Bone marrow (tissue), 2 donors: ENCODE data around the gene RECQL.

Source experiments
- DNase-seq, 2 donors: peaks; one replicate each; lab custom pipeline; 2025; lab: John Stamatoyannopoulos, UW

The RECQL gene, protein sequence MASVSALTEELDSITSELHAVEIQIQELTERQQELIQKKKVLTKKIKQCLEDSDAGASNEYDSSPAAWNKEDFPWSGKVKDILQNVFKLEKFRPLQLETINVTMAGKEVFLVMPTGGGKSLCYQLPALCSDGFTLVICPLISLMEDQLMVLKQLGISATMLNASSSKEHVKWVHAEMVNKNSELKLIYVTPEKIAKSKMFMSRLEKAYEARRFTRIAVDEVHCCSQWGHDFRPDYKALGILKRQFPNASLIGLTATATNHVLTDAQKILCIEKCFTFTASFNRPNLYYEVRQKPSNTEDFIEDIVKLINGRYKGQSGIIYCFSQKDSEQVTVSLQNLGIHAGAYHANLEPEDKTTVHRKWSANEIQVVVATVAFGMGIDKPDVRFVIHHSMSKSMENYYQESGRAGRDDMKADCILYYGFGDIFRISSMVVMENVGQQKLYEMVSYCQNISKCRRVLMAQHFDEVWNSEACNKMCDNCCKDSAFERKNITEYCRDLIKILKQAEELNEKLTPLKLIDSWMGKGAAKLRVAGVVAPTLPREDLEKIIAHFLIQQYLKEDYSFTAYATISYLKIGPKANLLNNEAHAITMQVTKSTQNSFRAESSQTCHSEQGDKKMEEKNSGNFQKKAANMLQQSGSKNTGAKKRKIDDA

DNA sequence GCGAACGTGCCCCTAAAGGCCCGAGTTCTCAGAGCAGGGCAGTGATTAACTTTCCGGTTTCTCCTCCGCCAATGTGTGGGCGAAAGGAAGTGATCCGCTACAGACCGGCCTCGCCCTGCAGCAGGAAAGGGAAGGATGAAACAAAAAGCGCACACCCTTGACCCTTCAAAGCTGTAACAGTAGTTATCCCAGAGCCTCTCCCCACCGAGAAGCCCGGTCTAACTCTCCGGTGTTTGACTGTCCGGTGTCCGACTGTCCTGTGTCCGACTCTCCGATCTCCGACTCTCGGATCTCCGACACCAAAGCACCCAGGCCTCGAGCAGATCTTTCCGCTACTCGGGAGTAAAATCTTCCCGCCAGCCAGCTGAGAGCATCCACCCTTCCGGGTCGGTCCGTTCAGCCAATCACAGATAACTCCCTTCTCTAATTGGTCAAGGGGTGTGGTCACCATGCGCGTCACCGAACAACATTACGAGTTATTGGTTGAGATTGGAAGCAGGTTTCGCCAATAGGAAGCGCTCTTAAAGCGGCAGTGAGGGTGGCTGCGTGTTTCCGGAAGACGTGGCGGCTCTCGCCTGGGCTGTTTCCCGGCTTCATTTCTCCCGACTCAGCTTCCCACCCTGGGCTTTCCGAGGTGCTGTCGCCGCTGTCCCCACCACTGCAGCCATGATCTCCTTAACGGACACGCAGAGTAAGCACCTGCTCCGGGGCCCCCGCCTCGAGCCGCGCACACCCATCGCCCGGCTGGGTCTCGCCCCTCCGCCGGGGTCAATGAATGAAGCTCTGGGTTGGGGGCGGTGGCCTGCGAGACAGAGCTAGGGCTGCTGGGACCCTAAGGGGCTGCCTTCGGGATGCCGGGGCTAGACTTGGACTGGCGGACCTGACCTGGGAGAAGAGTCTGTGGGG lies at the start of gene RECQL, which contains the start of gene GOLT1B:
Gene RECQL, minus strand, starts transcription at position 378 of the 906 bp plus-strand sequence. CDS start 2,065 bp downstream, outside the sequence.
Gene GOLT1B, plus strand, starts transcription at position 532 of the 906 bp plus-strand sequence. Its CDS starts 135 bp downstream, at position 667.
- peak; percentile 79 to 99 for DNase-seq

DNA sequence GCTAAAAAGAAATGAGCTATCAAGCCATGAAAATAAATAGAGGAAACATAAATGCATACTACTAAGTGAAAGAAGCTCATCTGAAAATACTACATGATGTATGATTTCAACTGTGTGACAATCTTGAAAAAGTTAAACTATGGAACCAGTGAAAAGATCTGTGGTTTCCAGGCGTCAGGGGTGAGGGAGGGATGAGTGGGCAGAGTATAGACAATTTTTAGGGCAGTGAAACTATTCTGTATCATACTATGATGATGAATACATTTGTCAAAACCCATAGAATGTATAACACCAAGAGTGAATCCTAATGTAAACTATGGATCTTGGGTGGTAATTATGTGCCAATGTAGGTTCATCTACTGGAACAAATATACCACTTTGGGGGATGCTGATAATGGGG lies 46.0 kb upstream of the RECQL start:
- no peak for DNase-seq

DNA sequence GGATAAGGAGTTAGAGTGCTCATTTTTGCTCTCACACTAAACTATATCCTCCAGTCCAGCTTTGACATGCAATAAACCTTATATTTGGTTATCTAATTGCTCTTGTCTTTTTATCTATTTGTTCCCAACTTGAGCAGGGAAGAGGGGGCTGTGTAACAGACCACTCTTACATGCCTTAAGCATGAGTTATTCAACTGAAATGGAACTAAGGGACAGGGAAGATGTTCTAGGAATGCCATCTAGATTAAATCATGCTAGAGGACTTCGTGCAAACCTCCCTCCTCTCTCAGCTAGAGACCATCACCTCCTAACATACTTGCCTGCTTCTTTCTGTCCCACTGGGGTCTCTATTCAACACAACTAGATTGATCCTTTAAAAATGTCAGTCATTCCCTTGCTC lies 45.3 kb upstream of the RECQL start:
- no peak for DNase-seq

DNA sequence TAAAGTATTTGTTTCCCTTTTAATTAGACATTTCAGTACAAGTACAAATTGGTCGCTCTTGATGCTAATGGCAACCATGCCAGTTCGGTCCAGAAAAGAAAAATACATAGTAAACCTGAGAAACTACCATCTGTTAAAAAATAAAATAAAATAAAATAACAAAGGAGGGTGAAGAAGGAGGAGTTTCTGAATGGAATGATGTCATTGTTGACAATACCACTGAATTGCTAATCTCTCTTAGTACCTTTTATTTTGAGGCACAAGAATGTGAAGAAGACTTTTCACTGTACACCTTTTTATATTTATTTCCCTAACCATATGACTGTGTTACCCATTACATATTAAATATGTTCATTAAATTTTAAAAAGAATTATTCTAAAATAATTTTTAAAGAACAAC lies 44.1 kb upstream of the RECQL start:
- no peak for DNase-seq

DNA sequence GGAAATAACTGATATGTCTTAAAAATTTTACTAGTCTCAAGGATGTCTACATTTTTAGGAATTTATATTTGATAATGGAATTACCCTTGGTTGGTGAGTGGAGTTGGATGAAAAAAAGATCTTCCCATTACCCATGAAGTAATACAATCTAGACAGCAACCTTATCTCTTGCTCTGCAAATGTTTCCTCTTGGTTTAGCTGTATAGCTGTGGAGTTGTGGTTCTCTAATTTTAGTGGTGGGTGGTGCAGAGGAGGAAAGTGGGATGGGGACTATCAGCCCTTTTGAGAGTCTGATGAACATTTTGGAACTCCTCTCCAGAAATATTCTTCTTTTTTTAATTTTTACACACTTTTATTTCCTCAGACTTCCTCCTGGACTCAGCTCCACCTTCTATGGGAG lies 41.7 kb upstream of the RECQL start:
- no peak for DNase-seq

DNA sequence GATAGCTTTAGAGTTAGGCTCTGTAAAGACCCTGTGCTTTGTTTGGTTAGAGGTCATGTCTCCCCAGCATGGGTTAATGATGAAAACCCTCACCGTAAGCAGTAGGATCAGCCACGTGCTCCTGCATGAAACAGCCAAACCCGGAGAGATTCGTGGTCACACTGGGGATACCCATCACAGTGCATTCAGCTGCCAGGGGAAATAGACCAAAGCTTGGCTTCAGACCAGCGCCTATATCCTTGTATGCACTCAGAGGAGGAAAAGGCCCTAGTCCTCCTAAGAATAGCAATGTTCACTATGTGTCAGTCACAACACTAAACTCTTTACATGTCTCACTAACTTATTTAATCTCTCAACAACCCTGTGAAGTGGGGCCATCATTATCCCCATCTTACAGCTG lies 41.0 kb upstream of the RECQL start:
- DNase-seq: no peak

DNA sequence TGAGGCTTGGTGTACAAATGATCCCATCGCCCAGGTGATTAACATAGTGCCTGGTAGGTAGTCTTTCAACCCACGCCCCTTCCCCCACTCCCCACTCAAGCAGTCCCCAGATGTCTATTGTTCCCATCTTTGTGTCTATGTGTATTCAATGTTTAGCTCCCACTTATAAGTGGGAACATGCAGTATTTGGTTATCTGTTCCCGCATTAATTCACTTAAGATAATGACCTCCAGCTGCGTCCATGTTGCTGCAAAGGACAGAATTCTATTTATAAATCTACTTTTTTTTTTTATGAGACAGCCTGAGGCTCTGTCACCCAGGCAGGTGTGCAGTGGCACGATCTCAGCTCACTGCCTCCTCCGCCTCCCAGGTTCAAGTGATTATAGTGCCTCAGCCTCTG lies 40.3 kb upstream of the RECQL start:
- DNase-seq: no peak

DNA sequence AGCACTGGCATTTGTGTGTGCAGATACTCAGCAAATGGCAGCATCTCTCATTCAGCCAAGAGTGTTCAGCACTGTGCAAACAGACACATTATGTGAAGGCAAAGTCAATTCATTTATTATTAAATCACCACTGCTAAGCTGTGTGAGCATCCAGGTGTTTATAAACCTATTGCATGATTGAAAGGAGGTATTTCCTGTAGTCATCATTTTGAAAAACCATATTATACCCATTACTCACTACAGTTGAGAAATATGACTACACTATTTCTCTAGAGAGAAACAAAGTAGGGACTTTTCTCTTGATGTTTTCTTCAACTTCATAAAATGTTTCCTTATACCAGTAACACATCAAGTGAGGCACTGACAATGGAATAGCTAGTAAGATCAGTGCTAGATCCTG lies 38.4 kb upstream of the RECQL start:
- no peak for DNase-seq

DNA sequence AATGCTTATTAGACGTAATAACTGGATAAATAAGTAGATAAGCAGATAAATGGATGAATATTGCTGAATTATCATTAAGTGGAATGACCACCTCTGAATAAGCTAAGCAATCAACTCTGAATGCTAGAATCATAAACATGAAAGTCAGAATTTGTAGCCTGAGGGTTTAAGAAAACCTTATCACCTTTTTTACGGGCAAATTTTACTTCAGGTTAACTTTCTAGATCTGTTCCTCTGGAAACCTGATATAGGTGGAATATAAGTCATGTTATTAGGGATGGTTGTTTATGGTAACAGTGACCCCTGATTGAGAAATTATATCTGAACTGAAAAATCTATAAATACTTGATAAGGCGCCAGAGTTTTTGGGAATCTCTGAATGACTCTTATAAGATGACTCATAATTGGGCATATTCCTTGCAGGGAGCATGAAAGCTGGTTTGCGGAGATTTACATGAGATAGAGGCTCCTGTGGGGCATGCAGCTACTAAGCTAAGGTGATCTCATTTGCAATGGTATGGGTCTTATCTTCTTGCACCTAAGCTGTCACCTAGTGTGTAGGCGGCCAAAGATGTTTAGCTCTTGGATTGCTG lies 36.7 kb upstream of the RECQL start:
- DNase-seq: no peak

DNA sequence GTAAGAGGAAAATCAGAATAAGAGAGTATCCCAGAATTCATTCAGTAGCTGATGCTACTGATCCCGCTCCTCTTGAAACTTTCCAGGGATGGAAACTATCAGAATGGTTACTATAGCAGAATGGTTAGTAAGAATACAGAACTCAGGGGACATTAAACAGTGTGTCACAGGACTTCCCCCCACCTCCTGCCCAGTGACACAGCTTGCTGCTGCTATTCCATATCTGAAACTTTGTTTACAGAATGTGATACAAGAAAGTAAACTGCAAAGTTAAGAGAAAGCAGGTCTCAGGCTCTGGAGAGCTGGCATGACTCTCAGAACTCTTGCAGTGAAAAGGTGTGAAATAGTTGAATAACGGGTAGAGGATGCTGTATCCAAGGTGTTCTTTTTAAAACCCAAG lies 28.0 kb upstream of the RECQL start:
- no peak for DNase-seq

DNA sequence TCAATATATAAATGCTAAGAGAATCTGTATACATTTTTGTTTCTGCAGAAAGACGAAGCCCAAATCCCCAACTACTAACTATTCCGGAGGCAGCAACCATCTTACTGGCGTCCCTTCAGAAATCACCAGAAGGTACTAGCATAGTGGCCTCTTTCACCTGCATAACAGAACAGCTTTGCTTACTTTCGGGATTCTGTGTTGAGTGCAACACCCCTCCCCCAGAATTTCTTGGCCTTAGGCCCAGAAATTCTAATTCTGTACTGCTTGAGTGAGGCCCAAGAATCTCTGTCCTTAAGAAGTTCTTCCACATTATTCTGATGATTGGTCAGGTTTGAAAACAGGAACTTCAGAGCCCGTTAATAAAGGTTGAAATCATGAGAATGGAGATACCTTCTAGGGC lies 27.5 kb upstream of the RECQL start:
- DNase-seq: no peak

DNA sequence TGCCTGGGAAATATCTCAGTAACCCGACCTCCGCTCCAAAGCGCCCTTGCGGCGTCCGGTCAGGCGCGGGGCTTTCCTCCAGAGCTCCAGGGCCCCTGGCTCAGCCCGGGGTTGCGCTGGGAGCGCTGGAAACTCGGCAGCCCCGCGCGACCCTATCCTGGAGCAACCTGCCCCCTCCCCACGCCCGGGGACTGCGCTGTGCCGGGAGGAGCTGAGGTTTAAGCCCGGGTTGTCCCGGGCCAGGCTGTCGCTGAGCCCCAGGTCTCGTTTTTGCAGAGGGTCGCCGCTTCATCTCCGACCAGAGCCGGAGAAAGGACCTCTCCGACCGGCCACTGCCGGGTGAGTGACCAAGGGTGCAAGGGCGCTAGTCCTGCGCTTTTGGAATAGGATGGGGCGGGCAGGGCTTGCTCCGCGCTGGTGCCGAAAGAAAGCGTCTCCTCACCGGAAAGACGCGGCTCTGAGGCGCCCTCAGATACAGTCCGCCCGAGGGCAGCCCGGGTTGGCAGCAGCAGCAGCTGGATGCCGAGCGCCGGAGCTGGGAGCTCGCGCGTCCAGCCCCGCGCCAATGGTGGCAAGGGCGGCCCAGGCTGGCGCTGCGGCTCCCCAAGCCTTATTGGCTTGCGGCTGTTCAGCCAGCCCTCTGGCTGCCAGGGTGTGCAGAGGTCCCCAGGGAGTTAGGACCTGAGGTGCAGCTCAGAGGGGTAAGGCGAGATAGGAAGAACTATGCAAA lies 26.2 kb upstream of the RECQL start:
- peak in 1 of 2 donors; percentile 23 for DNase-seq

DNA sequence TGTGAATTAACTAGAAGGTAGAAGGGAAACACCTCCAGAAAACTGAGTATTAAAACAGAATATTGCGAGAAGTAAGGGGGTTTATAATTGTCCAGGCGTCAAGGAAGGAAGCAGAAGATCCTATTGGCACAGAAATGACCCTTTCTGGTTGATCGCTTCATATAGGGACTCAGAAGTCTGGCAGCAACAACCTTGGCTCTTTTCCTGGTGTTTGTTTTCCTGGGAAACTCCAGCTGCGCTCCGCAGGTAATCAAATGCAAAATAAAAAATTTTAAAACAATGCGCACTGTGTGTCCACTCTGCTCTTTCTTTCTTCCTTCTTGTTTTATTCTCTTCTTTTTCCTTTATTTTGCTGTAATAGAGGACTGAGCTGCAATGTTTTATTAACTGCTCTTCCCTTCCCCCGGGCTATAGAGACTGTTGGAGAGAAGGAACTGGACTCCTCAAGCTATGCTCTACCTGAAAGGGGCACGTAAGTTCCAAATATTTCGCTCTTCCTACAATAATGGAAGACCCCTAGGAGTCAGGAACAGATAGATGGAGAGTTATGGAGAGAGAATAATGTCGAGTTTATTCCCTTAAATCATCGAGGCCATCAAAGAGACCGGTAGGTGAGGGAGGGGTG lies 25.4 kb upstream of the RECQL start:
- DNase-seq: no peak

DNA sequence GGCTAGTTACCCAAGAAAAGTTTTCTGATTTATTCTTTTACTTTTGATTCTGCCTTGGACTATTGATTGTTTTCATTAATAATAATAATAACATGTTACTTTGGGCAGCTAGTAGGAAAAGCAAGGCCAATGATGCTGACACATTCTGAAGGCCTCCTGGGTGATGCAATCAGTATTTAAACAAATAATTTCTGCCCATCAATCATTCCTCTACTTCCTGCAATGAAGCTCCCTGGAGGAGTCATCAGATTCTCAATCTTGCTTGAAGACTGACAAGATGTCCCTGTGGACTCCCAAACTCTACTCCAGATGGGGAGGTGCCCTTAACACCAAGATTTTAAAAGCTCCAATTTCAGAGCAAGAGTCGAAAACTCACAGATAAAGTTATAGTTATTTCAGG lies 24.6 kb upstream of the RECQL start, which contains the start of gene SPX:
Gene SPX, plus strand, starts transcription at position 244 of the 400 bp plus-strand sequence. CDS start 177 bp downstream, outside the sequence.
- no peak for DNase-seq

DNA sequence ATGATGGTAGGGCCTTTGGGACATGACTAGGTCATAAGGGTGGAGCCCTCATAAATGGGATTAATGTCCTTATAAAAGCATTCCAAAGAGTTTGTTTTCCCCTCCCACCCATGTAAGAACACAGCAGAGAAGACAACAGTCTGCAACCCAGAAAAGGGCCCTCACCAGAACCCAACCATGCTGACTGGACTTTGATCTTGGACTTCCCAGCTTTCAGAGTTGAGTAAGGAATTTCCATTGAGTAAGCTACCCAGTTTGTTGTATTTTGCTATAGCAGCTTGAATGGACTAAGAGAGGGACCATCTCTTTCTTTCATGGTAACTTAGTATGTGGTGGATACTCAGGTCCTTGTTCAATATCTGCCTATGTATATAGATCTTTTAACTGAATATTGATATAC lies 21.7 kb upstream of the RECQL start:
- no peak for DNase-seq

DNA sequence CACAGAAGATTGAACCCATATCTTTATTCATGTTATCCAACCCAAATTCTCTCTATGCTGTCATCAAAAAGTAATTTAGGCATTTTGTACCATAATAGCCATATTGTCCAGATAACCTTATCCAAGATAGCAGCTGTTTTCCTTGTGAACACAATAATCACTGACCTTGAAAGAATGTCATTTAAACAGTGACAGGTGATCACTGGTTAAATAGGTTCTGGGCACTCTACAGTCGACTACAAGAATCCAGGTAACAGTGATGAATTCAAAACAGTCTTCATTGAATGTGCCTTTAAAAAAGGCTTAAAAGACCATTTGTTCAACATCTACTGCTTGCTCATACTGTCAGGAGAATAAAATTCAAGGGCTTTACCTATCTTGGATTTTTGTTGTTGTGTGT lies 20.1 kb upstream of the RECQL start:
- no peak for DNase-seq

DNA sequence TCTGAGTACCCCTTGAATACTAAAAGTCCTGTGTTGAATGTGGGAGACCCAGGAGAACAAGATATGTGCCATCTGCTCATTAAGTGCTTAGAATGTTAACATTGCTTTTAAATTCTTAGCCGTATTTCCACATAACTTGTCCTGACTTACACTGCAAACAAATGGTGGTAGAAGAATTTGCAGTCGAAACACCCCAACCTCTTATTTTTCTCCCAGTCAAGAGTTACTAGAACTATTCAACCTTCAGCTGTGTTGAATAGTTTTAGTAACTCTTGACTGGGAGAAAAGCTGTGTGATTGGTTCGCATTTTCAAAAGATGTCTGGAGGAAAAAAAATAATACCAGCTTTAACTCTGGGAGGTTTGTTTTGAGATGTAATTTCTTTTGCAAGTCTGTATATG lies 17.0 kb upstream of the RECQL start:
- no peak for DNase-seq

DNA sequence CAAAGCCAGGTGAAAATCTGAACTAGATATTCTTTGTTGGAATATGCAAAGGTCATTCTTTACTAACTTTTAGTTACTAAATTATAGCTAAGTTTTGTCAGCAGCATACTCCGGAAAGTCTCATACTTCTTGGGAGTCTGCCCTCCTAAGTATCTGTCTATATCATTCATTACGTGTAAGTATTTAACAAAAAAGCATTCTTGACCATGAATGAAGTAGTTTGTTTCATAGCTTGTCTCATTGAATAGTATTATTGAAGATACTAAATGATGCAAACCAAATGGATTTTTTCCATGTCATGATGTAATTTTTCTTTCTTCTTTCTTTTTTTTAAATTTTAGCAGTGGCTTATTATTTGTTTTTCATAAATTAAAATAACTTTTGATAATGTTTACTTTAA lies 14.8 kb upstream of the RECQL start:
- DNase-seq: no peak

DNA sequence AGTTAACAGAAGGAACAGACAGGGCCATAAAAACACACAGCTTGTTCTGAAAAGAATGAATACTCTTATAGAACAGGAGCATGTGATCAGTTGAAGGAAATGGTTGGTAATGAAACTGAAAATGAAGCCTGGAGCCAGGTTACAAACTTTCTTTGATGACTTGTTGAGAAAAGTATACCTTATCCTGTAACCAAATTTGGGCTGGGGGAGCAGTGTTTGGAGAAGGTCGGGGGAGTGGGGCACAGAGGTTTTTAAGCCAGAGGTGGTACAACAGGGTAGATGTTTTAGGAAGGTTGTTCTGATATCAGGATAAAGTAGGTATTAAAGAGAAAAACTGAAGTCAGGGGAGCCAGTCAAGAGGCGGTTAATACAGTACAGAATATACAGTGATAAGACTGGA lies 8.3 kb upstream of the RECQL start:
- no peak for DNase-seq

DNA sequence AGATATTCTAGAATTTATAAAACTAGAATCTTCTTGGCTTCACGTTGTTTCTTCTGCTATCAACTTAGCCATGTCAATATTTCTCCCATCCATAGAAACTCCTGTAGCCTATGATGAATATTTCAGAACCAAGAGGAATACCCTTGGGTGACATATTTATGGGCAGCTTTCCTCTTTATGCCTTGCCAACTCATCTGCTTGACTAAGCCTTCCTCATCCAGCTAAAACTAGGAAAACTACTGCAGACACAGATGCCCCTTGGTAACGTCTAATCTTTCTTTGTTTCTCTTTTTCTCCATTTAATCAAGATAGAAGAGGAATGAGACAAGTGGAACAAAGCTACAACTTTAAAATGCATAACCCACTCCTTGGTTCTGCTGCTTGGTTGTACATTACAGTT lies 6.4 kb upstream of the RECQL start:
- no peak for DNase-seq

DNA sequence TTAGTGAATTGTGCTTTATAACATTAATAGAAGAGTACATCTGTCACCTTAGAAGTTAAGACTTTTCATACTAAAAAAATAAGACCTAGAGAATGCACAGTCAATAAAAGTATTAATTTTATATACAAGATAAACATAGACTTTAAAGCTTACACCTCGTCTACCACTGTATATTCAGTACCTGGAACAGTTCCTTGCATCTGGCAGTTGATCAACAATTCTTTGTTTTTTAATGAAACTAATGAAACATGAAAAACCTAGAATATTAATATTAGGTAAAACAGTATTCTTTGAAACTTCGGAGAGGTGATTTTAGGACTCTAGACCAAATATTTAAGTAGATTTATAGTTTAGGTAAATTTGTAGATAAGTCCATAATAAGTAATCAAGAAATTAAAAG lies 4.5 kb upstream of the RECQL start:
- no peak for DNase-seq
